ENCODE data around the gene CENPB.
A peak's percentile ranks its signal among the peaks of the same experiment; 100 is the strongest.

CENPB gene

GRCh38 chr20:3803854-3804253 is 17.3 kb upstream of the CENPB start:
- peaks cover 23% of the 10 kb centered on the region for H3K4me1 ChIP-seq (ENCODE audit: control insufficient read depth, insufficient read depth, low read length)
- no peaks in the 10 kb centered on the region for H3K9me3 ChIP-seq (ENCODE audit: control insufficient read depth, insufficient read depth, low read length)
- no peaks in the 10 kb centered on the region for H3K27me3 ChIP-seq (ENCODE audit: control insufficient read depth, insufficient read depth, low read length)
- H3K9ac ChIP-seq (ENCODE audit: low read depth, low read length) = no peak overlapping the region
- peaks cover 26% of the 10 kb centered on the region for H3K36me3 ChIP-seq (ENCODE audit: control insufficient read depth, insufficient read depth, low read length)
- no peak overlapping the region for H3K4me3 ChIP-seq (ENCODE audit: low read depth, low read length)

GRCh38 chr20:3803289-3803688 is 16.7 kb upstream of the CENPB start:
- Histone ChIP-seq H3K9ac (ENCODE audit: low read depth, low read length) (no peak overlapping the region), H3K36me3 (ENCODE audit: control insufficient read depth, insufficient read depth, low read length) (peaks cover 26% of the 10 kb centered on the region), H3K4me3 (ENCODE audit: low read depth, low read length) (no peak overlapping the region)

GRCh38 chr20:3802524-3803239 is 16.1 kb upstream of the CENPB start:
- Histone ChIP-seq H3K9ac (ENCODE audit: low read depth, low read length) (no peak overlapping the region), H3K4me1 (ENCODE audit: control insufficient read depth, insufficient read depth, low read length) (peaks cover 19% of the 10 kb centered on the region), H3K9me3 (ENCODE audit: control insufficient read depth, insufficient read depth, low read length) (no peaks in the 10 kb centered on the region), H3K4me3 (ENCODE audit: low read depth, low read length) (no peak overlapping the region), H3K36me3 (ENCODE audit: control insufficient read depth, insufficient read depth, low read length) (peaks cover 26% of the 10 kb centered on the region), H3K27me3 (ENCODE audit: control insufficient read depth, insufficient read depth, low read length) (no peaks in the 10 kb centered on the region)

More at GRCh38 chr20:3803289-3803688, 16.7 kb upstream of the CENPB start:
- Histone ChIP-seq H3K27me3 (ENCODE audit: control insufficient read depth, insufficient read depth, low read length) (no peaks in the 10 kb centered on the region), H3K4me1 (ENCODE audit: control insufficient read depth, insufficient read depth, low read length) (peaks cover 22% of the 10 kb centered on the region), H3K9me3 (ENCODE audit: control insufficient read depth, insufficient read depth, low read length) (no peaks in the 10 kb centered on the region)

- peaks cover 6% of the 10 kb centered on the region for H3K27me3 ChIP-seq (ENCODE audit: control insufficient read depth, insufficient read depth, low read length)
- no peaks in the 10 kb centered on the region for H3K9me3 ChIP-seq (ENCODE audit: control insufficient read depth, insufficient read depth, low read length)
- no peak overlapping the region for H3K4me3 ChIP-seq (ENCODE audit: low read depth, low read length)
- peaks cover 26% of the 10 kb centered on the region for H3K36me3 ChIP-seq (ENCODE audit: control insufficient read depth, insufficient read depth, low read length)
- H3K4me1 ChIP-seq (ENCODE audit: control insufficient read depth, insufficient read depth, low read length) = peaks cover 13% of the 10 kb centered on the region
- no peak overlapping the region for H3K9ac ChIP-seq (ENCODE audit: low read depth, low read length)
Measured at GRCh38 chr20:3801846-3802245, 15.3 kb upstream of the CENPB start.

- Histone ChIP-seq H3K9me3 (ENCODE audit: control insufficient read depth, insufficient read depth, low read length) (no peaks in the 10 kb centered on the region), H3K4me3 (ENCODE audit: low read depth, low read length) (no peak overlapping the region), H3K4me1 (ENCODE audit: control insufficient read depth, insufficient read depth, low read length) (peaks cover 14% of the 10 kb centered on the region), H3K36me3 (ENCODE audit: control insufficient read depth, insufficient read depth, low read length) (peaks cover 26% of the 10 kb centered on the region), H3K27me3 (ENCODE audit: control insufficient read depth, insufficient read depth, low read length) (peaks cover 9% of the 10 kb centered on the region), H3K9ac (ENCODE audit: low read depth, low read length) (no peak overlapping the region)
Measured at GRCh38 chr20:3801299-3801698, 14.8 kb upstream of the CENPB start.

GRCh38 chr20:3800878-3801260 is 14.3 kb upstream of the CENPB start:
- Histone ChIP-seq H3K4me3 (ENCODE audit: low read depth, low read length) (no peak overlapping the region), H3K27me3 (ENCODE audit: control insufficient read depth, insufficient read depth, low read length) (peaks cover 9% of the 10 kb centered on the region), H3K9ac (ENCODE audit: low read depth, low read length) (no peak overlapping the region), H3K36me3 (ENCODE audit: control insufficient read depth, insufficient read depth, low read length) (peaks cover 26% of the 10 kb centered on the region), H3K4me1 (ENCODE audit: control insufficient read depth, insufficient read depth, low read length) (peaks cover 12% of the 10 kb centered on the region), H3K9me3 (ENCODE audit: control insufficient read depth, insufficient read depth, low read length) (no peaks in the 10 kb centered on the region)

- Histone ChIP-seq H3K4me1 (ENCODE audit: control insufficient read depth, insufficient read depth, low read length) (peaks cover 12% of the 10 kb centered on the region), H3K9me3 (ENCODE audit: control insufficient read depth, insufficient read depth, low read length) (no peaks in the 10 kb centered on the region), H3K9ac (ENCODE audit: low read depth, low read length) (no peak overlapping the region), H3K27me3 (ENCODE audit: control insufficient read depth, insufficient read depth, low read length) (peaks cover 9% of the 10 kb centered on the region), H3K36me3 (ENCODE audit: control insufficient read depth, insufficient read depth, low read length) (peaks cover 26% of the 10 kb centered on the region), H3K4me3 (ENCODE audit: low read depth, low read length) (no peak overlapping the region)
Measured at GRCh38 chr20:3800256-3800877, 13.8 kb upstream of the CENPB start.

GRCh38 chr20:3798908-3799248 is 12.3 kb upstream of the CENPB start:
- no peak overlapping the region for H3K4me3 ChIP-seq (ENCODE audit: low read depth, low read length)
- H3K4me1 ChIP-seq (ENCODE audit: control insufficient read depth, insufficient read depth, low read length) = peaks cover 12% of the 10 kb centered on the region

GRCh38 chr20:3798373-3798768 is 11.8 kb upstream of the CENPB start:
- Histone ChIP-seq H3K4me3 (ENCODE audit: low read depth, low read length) (no peak overlapping the region), H3K36me3 (ENCODE audit: control insufficient read depth, insufficient read depth, low read length) (peaks cover 16% of the 10 kb centered on the region), H3K27me3 (ENCODE audit: control insufficient read depth, insufficient read depth, low read length) (peaks cover 9% of the 10 kb centered on the region), H3K9me3 (ENCODE audit: control insufficient read depth, insufficient read depth, low read length) (no peaks in the 10 kb centered on the region), H3K9ac (ENCODE audit: low read depth, low read length) (no peak overlapping the region), H3K4me1 (ENCODE audit: control insufficient read depth, insufficient read depth, low read length) (peaks cover 12% of the 10 kb centered on the region)

More at GRCh38 chr20:3798908-3799248, 12.3 kb upstream of the CENPB start:
- H3K9me3 ChIP-seq (ENCODE audit: control insufficient read depth, insufficient read depth, low read length) = no peaks in the 10 kb centered on the region
- H3K9ac ChIP-seq (ENCODE audit: low read depth, low read length) = no peak overlapping the region
- H3K27me3 ChIP-seq (ENCODE audit: control insufficient read depth, insufficient read depth, low read length) = peaks cover 9% of the 10 kb centered on the region
- H3K36me3 ChIP-seq (ENCODE audit: control insufficient read depth, insufficient read depth, low read length) = peaks cover 21% of the 10 kb centered on the region

GRCh38 chr20:3797592-3798372 is 11.2 kb upstream of the CENPB start:
- H3K4me1 ChIP-seq (ENCODE audit: control insufficient read depth, insufficient read depth, low read length) = peaks cover 12% of the 10 kb centered on the region
- peaks cover 9% of the 10 kb centered on the region for H3K27me3 ChIP-seq (ENCODE audit: control insufficient read depth, insufficient read depth, low read length)
- no peak overlapping the region for H3K9ac ChIP-seq (ENCODE audit: low read depth, low read length)
- H3K4me3 ChIP-seq (ENCODE audit: low read depth, low read length) = peak overlapping the region; percentile 79
- H3K9me3 ChIP-seq (ENCODE audit: control insufficient read depth, insufficient read depth, low read length) = no peaks in the 10 kb centered on the region
- peaks cover 10% of the 10 kb centered on the region for H3K36me3 ChIP-seq (ENCODE audit: control insufficient read depth, insufficient read depth, low read length)

- Histone ChIP-seq H3K4me3 (ENCODE audit: low read depth, low read length) (peak overlapping the region; percentile 79), H3K9me3 (ENCODE audit: control insufficient read depth, insufficient read depth, low read length) (no peaks in the 10 kb centered on the region), H3K27me3 (ENCODE audit: control insufficient read depth, insufficient read depth, low read length) (peaks cover 9% of the 10 kb centered on the region), H3K36me3 (ENCODE audit: control insufficient read depth, insufficient read depth, low read length) (peaks cover 5% of the 10 kb centered on the region), H3K9ac (ENCODE audit: low read depth, low read length) (no peak overlapping the region), H3K4me1 (ENCODE audit: control insufficient read depth, insufficient read depth, low read length) (peaks cover 12% of the 10 kb centered on the region)
Measured at GRCh38 chr20:3797226-3797545, 10.6 kb upstream of the CENPB start.

Measured in iPS-15b (cell line).